OCI-LY1 (cell line): ENCODE measurements around the gene GGN.

Source experiments
- CTCF ChIP-seq: fragments of 200-600 bp; sonication (generic), shearing (Covaris generic); IDR thresholded peaks from 2 replicates; pipeline ENCODE4 v1.5.1; 2017; ENCODE audit warnings: mild to moderate bottlenecking, antibody characterized with exemption, low read length, moderate library complexity, mixed read lengths
- EZH2 ChIP-seq: fragments of 200-600 bp; sonication (generic), shearing (Covaris generic); IDR thresholded peaks from 2 replicates; pipeline ENCODE4 v1.8.0; 2017; ENCODE audit warnings: borderline replicate concordance, mixed run types, mild to moderate bottlenecking, antibody characterized with exemption, low read length, moderate library complexity, mixed read lengths

- no peak for TF ChIP-seq EZH2
- no peak for TF ChIP-seq CTCF
These were observed 2.0 kb downstream of the GGN start for GRCh38 chr19:38385804-38386257.
